ENCODE data around the gene TRAPPC8.

DNA sequence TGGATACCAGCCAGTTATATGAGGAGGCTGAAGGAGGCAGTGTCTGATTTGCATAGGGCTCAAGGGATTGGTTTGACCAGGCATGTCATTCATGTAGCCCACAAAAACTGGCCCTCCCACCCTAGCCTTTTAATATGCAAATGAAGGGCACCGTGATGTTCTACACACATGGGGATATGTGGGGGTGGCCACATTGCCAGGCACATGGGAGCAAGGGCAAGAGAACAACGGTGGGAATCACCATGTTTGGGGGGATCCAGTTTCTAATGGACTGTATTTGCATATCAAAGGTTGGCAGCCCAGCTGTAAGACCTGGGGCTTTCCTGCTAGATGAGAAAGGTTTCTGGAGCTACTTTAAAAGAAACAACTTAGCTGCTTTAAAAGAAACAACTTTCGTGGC is 117.2 kb downstream of the TRAPPC8 start:
- no peak for TF ChIP-seq POLR2A (IDR thresholded peaks at IDR 0.05)
- TF ChIP-seq, protein P1, sequence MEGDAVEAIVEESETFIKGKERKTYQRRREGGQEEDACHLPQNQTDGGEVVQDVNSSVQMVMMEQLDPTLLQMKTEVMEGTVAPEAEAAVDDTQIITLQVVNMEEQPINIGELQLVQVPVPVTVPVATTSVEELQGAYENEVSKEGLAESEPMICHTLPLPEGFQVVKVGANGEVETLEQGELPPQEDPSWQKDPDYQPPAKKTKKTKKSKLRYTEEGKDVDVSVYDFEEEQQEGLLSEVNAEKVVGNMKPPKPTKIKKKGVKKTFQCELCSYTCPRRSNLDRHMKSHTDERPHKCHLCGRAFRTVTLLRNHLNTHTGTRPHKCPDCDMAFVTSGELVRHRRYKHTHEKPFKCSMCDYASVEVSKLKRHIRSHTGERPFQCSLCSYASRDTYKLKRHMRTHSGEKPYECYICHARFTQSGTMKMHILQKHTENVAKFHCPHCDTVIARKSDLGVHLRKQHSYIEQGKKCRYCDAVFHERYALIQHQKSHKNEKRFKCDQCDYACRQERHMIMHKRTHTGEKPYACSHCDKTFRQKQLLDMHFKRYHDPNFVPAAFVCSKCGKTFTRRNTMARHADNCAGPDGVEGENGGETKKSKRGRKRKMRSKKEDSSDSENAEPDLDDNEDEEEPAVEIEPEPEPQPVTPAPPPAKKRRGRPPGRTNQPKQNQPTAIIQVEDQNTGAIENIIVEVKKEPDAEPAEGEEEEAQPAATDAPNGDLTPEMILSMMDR (IDR thresholded peaks at IDR 0.05) = no peak

All from thyroid gland (tissue), 4 donors.